IPS-20b (cell line): ENCODE results near the gene IGF1R.

Experiments used
- H3K27ac ChIP-seq: one replicate; pipeline ENCODE4 v1.5.1; 2013; ENCODE audit warnings: low read length
- H3K27me3 ChIP-seq: 2 replicates; pipeline ENCODE4 v1.6.1; 2013; ENCODE audit warnings: mild to moderate bottlenecking, low read length, inconsistent platforms; ENCODE audit not compliant: insufficient read depth
- H3K36me3 ChIP-seq: 2 replicates; pipeline ENCODE4 v1.6.1; 2013; ENCODE audit warnings: low read depth, mild to moderate bottlenecking, inconsistent platforms, low read length, moderate library complexity; ENCODE audit not compliant: insufficient read depth
- H3K4me1 ChIP-seq: 2 replicates; pipeline ENCODE4 v1.6.1; 2013; ENCODE audit warnings: mild to moderate bottlenecking, control low read depth, inconsistent platforms, low read length, moderate library complexity; ENCODE audit not compliant: insufficient read depth
- H3K4me3 ChIP-seq: 2 replicates; pipeline ENCODE4 v1.5.1; 2013; ENCODE audit warnings: mild to moderate bottlenecking, low read length, inconsistent platforms
- H3K9ac ChIP-seq: 2 replicates; pipeline ENCODE4 v1.6.1; 2013; ENCODE audit warnings: low read depth, mild to moderate bottlenecking, inconsistent platforms, low read length, moderate library complexity
- H3K9me3 ChIP-seq: 2 replicates; pipeline ENCODE4 v1.6.1; 2013; ENCODE audit warnings: mild to moderate bottlenecking, low read depth, low read length, inconsistent platforms; ENCODE audit not compliant: insufficient read depth

Gene IGF1R

DNA sequence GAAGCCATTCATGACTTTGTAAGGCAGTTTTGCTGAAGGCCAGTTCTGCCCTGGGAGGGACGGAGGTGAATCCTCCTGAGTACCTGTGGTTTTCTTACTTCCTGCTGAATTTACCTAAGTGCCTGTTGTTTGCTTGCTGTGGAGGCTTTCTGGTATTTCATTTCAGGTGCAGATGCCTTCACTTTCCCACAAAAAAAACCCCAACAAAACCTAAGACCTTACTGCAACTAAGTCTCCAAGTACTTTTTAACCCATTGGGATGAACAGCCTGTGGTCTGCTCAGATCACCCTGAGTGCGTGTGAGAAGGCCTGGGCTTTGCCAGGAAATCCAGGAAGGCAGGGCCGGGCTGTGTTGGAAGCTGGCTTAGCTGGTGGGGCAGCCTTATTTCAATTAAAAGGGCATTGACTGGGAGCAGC, 65.3 kb downstream of the IGF1R start:
- no peak overlapping the region for H3K27ac ChIP-seq

DNA sequence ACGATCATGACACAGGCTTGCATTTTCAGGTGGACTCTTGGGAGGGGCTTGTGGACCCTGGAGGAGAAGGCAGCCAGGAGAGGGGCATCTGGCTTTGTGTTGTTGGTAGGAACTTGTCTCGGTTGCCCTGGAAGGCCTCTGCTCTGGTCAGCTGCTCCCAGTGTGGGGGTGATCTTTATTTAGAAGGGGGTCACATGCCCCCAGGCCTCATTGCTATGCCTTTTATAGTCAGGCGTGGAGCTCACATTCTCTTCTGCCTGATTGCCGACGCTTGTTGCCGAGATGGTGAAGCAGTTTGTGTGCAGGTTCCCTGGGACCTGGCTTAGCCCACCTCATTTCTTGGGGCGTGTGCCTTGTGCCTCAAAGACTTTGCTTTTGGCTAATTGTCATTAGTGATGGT, 66.6 kb downstream of the IGF1R start:
- no peak overlapping the region for H3K4me3 ChIP-seq
- H3K9ac ChIP-seq: no peak overlapping the region
- no peak overlapping the region for H3K27ac ChIP-seq
- peaks cover 60% of the 10 kb centered on the region for H3K4me1 ChIP-seq
- H3K27me3 ChIP-seq: no peaks in the 10 kb centered on the region
- 0 out of 2 replicates have a peak, but pooled peaks cover 9% of the 10 kb centered on the region for H3K36me3 ChIP-seq
- H3K9me3 ChIP-seq: no peaks in the 10 kb centered on the region

More for the DNA sequence above, 65.3 kb downstream of the IGF1R start:
- no peaks in the 10 kb centered on the region for H3K27me3 ChIP-seq
- peaks cover 9% of the 10 kb centered on the region; the same call in 1 of the 2 replicates for H3K36me3 ChIP-seq
- H3K4me3 ChIP-seq: no peak overlapping the region
- H3K9ac ChIP-seq: no peak overlapping the region
- H3K9me3 ChIP-seq: no peaks in the 10 kb centered on the region
- peaks cover 53% of the 10 kb centered on the region for H3K4me1 ChIP-seq

DNA sequence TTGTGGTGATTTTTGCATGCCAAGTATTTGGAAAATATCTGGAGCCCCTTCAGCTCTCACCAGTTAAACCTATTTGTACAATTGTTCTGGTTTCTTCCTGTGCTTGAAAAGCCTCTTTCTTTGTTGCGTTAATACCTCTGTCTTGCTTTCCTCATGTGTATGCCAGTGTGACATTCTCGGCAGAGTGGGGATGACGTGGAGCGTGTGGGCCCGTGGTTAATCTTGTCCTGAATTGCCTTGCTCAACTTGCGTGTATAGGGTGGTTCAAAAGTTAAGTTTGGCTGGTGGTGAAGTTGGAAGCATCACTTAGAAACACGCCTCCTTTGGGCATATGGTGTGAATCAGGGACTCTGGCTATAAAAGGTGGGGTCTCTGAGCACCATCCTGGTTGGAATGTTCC, 67.1 kb downstream of the IGF1R start:
- no peak overlapping the region for H3K4me3 ChIP-seq
- no peak overlapping the region for H3K9ac ChIP-seq
- H3K9me3 ChIP-seq: no peaks in the 10 kb centered on the region
- H3K36me3 ChIP-seq: peaks cover 9% of the 10 kb centered on the region; the same call in 1 of the 2 replicates
- H3K27ac ChIP-seq: no peak overlapping the region
- peaks cover 65% of the 10 kb centered on the region for H3K4me1 ChIP-seq
- no peaks in the 10 kb centered on the region for H3K27me3 ChIP-seq

DNA sequence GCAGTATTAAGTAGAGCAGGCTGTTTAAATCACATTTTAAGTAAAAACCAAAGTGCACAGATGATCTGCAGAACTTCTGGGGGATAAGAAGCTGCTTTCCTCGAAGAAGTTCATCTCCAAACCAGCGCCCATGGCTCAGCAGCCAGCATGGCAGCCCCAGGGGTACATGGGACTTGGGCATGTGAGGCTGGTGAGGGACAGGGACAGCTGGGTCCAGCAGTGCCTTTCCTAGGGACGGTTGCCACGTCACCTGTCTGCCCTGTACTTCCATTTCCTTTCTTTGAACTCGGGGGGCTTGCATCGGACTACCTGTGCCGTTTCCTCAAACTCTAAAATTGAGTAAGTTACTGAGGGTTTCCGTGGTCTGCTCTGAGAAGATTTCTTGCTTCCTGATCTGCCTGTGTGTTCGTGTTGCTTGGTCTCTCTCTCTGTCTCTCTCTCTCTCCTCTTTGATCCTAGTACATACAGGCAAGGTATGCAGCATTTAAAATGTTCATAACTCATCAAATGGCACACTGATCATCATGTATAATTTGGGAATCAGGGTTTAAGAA, 67.6 kb downstream of the IGF1R start:
- H3K4me3 ChIP-seq: no peak overlapping the region
- no peak overlapping the region for H3K27ac ChIP-seq
- H3K36me3 ChIP-seq: peaks cover 9% of the 10 kb centered on the region; the same call in 1 of the 2 replicates
- H3K27me3 ChIP-seq: no peaks in the 10 kb centered on the region
- H3K9me3 ChIP-seq: no peaks in the 10 kb centered on the region
- peaks cover 67% of the 10 kb centered on the region for H3K4me1 ChIP-seq
- H3K9ac ChIP-seq: no peak overlapping the region

DNA sequence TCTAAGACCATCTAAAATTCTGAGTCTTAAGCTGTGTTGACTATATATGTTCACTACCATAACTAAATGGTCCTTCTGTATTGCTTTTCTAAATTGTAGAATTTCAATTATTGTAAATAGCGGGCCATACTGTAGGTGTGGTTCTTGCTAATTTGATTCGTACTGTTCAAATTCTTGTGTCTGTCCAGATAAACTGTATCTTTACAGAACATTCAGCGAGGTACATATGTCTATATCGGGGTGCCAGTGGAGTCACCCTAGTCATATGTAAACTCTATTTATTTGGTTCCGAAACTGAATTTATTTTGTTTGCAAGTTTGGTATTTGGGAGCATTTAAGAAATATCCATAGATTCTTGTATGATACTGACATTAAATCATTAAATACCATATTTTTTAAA, 69.0 kb downstream of the IGF1R start:
- H3K36me3 ChIP-seq: no peaks in the 10 kb centered on the region; the same call in 1 of the 2 replicates
- H3K9ac ChIP-seq: no peak overlapping the region
- H3K4me3 ChIP-seq: no peak overlapping the region
- no peak overlapping the region for H3K27ac ChIP-seq
- no peaks in the 10 kb centered on the region for H3K9me3 ChIP-seq
- H3K27me3 ChIP-seq: no peaks in the 10 kb centered on the region
- H3K4me1 ChIP-seq: peaks cover 68% of the 10 kb centered on the region

DNA sequence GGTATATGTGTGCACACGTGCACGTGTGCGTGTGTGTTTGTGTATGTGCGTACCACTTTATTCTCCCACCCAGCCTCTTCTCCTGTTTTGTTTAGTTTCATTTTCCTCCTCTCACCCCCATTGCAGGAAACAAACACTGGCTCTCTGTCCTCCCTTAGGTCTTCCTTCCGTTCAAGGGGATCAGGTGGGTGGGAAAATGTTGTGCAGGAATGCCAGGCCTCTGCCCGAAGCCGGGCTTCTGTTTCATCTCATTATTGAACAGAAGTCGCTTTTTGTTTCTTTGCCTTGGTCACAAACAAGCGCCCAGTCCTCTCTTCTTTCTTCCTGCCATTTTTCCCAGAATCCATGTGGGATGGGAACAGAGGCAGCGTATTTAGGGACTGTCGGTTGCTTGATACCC, 69.6 kb downstream of the IGF1R start:
- no peak overlapping the region for H3K27ac ChIP-seq
- H3K4me3 ChIP-seq: no peak overlapping the region
- H3K27me3 ChIP-seq: no peaks in the 10 kb centered on the region
- no peaks in the 10 kb centered on the region; the same call in 1 of the 2 replicates for H3K36me3 ChIP-seq
- H3K9ac ChIP-seq: no peak overlapping the region
- no peaks in the 10 kb centered on the region for H3K9me3 ChIP-seq
- peaks cover 70% of the 10 kb centered on the region for H3K4me1 ChIP-seq

DNA sequence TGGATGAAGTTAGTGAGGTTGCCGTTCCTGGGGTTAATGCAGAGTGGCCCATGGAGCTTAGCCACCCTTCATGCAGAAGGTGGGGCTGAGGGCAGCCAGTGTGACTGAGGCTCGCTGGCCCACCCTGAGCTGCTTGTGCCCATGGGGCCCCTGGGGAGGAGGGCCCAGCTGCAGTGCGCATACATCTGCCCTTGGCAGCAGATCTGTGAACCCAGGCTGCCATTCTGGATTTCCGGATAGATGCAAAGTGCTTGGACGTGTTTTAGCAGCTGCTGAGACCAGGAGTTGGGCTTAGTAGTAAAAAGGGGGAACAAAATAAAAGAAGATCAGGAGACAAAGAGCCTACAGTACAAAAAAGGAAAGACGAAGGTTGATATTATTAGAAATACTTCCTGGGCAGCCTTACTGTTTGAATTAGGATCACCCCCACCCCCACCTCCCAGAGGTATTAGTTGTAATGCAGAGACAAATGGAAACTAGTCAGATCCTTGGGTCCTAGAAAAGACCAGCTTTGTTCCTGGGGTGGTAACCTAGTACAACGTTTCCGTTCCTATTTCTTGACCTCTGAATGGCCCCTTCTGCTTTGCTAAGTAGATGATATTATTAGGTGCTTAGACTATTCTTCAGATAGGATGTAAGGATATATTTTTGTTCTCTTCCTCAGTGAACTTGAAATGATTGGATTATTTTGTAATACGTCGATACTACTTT, 70.2 kb downstream of the IGF1R start:
- H3K9me3 ChIP-seq: no peaks in the 10 kb centered on the region
- H3K9ac ChIP-seq: no peak overlapping the region
- H3K4me3 ChIP-seq: peak overlapping the region; percentile 13; the same call in 1 of the 2 replicates
- H3K4me1 ChIP-seq: peaks cover 63% of the 10 kb centered on the region
- H3K27me3 ChIP-seq: no peaks in the 10 kb centered on the region
- H3K36me3 ChIP-seq: no peaks in the 10 kb centered on the region; the same call in 1 of the 2 replicates
- no peak overlapping the region for H3K27ac ChIP-seq

DNA sequence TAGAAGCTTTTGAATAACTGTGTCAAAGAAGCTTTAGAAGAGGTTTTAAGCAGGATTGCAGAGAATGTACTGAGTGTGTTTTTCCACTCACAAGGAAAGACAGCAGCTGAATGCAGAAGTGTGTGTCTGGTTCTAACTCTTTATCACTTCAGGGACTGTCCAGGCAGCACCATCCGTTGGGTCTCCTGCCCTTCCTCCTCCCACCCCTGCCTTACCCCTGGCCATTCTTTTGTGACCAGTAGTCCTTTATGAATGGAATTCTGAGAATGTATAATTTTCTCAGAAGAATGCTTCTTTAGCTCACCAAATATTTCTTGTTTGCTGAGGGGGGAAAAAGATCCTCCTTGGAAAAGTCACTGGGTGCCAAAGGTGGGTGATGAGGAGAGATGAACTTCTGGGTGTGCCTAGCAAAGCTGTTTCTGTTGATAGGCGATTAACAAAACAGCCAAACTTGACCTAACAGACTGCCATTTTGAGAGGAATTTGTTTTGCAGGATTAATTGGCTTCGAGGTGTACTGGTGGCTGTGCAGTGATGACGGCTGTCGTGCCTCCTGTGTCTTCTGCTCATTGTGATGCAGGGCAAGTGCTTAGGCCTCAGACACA, 70.9 kb downstream of the IGF1R start:
- H3K9me3 ChIP-seq: no peaks in the 10 kb centered on the region
- peaks cover 58% of the 10 kb centered on the region for H3K4me1 ChIP-seq
- no peak overlapping the region for H3K27ac ChIP-seq
- peak overlapping the region; percentile 14; the same call in 1 of the 2 replicates for H3K4me3 ChIP-seq
- no peak overlapping the region for H3K9ac ChIP-seq
- no peaks in the 10 kb centered on the region for H3K27me3 ChIP-seq
- no peaks in the 10 kb centered on the region; the same call in 1 of the 2 replicates for H3K36me3 ChIP-seq

DNA sequence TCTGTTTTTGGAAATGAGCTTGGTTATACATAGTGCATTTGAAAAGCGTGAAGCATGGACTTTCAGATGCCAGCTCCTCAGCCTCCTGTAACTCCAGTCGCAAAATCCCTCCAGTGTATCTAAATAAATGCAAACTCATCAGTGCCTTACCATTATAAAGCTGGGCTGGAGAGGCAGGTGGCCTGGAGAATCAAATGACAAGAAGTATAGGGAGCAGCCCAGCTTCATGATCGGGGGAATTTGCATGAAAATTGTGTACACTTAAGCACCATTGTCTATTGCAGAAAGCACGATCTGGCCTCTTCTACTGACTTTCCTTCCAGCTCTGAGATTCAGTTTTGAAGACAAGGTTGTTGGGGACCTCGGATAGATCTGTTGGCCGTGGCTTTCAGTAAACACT, 71.7 kb downstream of the IGF1R start:
- no peak overlapping the region for H3K27ac ChIP-seq
- no peak overlapping the region for H3K9ac ChIP-seq
- peaks cover 53% of the 10 kb centered on the region for H3K4me1 ChIP-seq
- peak overlapping the region; percentile 40; the same call in 1 of the 2 replicates for H3K4me3 ChIP-seq
- no peaks in the 10 kb centered on the region for H3K9me3 ChIP-seq
- H3K27me3 ChIP-seq: no peaks in the 10 kb centered on the region
- H3K36me3 ChIP-seq: no peaks in the 10 kb centered on the region; the same call in 1 of the 2 replicates

DNA sequence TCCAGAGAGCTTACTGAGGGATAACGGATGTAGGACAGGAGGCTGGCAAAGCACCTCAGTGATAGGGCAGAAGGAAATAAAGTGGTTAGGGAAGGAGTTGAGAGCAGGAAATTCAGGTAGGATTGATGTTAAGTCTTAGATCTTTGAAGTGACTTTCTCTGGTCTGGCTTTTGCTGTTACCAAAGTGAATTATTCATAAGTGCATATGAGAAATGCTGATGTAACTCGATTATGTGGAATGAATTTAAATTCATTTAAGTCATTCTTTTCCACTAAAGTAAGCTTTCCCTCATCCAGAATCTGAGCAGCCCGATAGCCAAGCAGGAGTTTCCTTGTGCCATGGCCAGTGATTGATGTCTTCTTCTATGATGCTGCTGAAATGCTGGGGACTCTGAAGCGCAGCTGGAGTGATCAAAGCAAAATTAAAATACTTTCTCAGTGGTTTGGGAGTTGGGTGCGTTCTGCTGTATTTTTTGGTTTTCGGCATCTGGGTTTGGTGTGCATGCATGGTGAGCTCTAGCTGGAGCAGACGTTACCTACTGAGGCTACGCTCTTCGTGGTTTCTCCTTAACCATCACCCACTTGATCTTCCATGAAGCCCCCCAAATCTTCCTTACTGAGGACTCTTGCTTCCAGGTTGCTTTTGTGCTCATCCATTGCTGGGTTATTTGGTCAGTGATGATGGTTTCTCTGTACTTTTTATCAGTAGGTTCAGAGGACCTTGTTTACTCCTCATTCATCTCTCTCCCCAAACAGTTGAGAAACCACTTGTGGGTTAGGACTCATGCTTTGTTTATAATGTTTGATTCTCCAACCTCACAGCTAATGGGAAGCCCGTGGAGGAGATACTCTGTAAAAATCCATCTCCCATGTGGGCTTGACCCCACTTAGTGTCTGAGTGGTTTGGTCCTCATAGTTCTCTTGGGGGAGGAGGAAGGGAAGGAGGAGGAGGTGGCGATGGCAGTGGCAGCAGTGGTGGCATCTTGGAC, 72.5 kb downstream of the IGF1R start:
- H3K4me3 ChIP-seq: no peak overlapping the region
- H3K27ac ChIP-seq: no peak overlapping the region
- H3K36me3 ChIP-seq: no peaks in the 10 kb centered on the region; the same call in 1 of the 2 replicates
- peaks cover 49% of the 10 kb centered on the region for H3K4me1 ChIP-seq
- no peak overlapping the region for H3K9ac ChIP-seq
- H3K27me3 ChIP-seq: no peaks in the 10 kb centered on the region
- no peaks in the 10 kb centered on the region for H3K9me3 ChIP-seq

DNA sequence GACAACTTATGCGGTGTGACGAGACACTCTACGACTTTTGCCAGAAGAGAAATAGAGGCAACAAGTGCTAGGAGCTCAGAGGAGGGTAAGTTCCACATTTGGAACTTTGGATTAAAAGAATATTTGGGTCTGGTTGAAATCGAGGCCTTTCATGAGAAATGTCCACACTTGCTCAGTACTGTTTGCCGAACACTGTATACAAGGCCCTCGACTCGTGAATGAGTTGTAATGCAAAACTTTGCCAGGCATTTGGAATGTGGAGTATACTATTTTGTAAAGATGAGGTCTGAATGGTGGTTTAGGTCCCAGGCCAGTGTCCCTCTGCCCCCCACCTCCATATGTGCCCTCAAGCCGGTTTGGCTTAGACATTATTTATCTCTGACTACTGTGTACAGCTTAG, 73.9 kb downstream of the IGF1R start:
- no peaks in the 10 kb centered on the region for H3K27me3 ChIP-seq
- no peaks in the 10 kb centered on the region; the same call in 1 of the 2 replicates for H3K36me3 ChIP-seq
- H3K4me3 ChIP-seq: no peak overlapping the region
- H3K9ac ChIP-seq: no peak overlapping the region
- no peaks in the 10 kb centered on the region for H3K9me3 ChIP-seq
- no peak overlapping the region for H3K27ac ChIP-seq
- peaks cover 47% of the 10 kb centered on the region for H3K4me1 ChIP-seq
